ENCODE measurements around the gene KRT31.

The KRT31 gene

DNA sequence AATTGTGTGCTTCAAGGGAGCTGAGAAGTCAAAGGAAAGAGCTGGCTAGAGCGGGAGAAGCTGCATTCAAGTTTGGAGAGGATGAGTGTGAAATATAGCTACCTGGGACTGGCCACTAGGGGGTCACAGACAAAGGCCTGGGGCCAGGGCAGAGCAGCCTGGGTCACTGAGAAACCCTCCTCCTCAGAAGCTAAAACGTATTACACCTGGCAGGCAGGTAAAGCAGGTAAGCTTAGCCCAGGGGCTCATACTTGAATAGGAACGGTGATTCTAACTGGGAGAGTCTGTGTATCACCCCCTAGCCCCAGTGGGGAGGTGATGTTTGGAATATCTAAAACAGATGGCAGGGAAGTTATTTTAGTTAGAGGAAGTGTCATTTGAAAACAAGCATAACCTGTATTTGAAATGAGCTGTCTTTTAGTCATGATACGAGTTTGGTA, 20.2 kb upstream of the KRT31 start:
- Histone ChIP-seq H3K4me3 (ENCODE audit: low read depth, low read length) (no peak overlapping the region), H2AFZ (ENCODE audit: low read length, unreplicated experiment) (no peak overlapping the region), H3K27ac (ENCODE audit: low read depth, low read length) (no peak overlapping the region), H3K36me3 (ENCODE audit: insufficient read depth, low read length) (no peaks in the 10 kb centered on the region), H3K79me2 (ENCODE audit: control insufficient read depth, insufficient read depth, low read length, unreplicated experiment) (no peaks in the 10 kb centered on the region), H3K27me3 (ENCODE audit: insufficient read depth, low read length) (no peaks in the 10 kb centered on the region), H3K4me1 (ENCODE audit: control insufficient read depth, insufficient read depth, low read length, unreplicated experiment) (peaks cover 42% of the 10 kb centered on the region)

DNA sequence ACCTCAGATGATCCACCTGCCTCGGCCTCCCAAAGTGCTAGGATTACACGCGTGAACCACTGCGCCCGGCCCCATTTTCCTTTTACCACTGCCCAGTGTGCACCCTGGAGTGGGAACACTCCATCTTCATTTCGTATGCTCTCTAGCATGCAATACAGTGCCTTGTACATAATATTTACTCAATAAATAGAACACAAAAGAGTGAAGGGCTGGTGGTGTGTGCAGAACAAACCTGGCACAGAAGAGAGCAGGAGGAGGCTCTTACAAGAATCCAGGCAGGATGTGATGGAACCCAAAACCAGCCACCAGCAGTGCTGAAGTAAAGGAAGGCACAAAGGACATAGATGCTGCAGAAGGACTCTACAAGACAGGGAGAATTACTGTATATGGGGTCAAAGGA, 19.7 kb upstream of the KRT31 start:
- Histone ChIP-seq H3K4me1 (ENCODE audit: control insufficient read depth, insufficient read depth, low read length, unreplicated experiment) (peaks cover 42% of the 10 kb centered on the region), H3K27me3 (ENCODE audit: insufficient read depth, low read length) (no peaks in the 10 kb centered on the region), H2AFZ (ENCODE audit: low read length, unreplicated experiment) (no peak overlapping the region), H3K79me2 (ENCODE audit: control insufficient read depth, insufficient read depth, low read length, unreplicated experiment) (no peaks in the 10 kb centered on the region), H3K4me3 (ENCODE audit: low read depth, low read length) (no peak overlapping the region), H3K27ac (ENCODE audit: low read depth, low read length) (no peak overlapping the region), H3K36me3 (ENCODE audit: insufficient read depth, low read length) (no peaks in the 10 kb centered on the region)

DNA sequence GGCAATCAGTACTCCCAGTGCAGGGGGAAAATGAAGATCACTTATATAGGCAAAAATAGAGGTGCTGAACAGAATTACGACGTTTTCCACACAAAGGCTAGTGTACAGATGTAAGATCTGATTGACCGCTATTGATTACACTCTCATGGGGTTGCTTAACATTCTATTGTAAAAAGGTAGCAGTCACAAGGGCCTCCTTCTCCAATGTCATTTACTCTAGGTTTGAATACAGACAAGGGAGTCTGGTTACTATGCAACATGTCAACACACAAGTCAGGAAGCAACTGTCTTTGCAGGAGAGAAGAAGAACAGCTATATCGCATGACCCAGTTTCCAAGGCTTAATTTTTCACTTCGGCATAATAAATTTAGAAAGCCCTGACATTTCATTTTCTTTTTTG, 19.1 kb upstream of the KRT31 start:
- Histone ChIP-seq H3K79me2 (ENCODE audit: control insufficient read depth, insufficient read depth, low read length, unreplicated experiment) (no peaks in the 10 kb centered on the region), H3K4me3 (ENCODE audit: low read depth, low read length) (no peak overlapping the region), H2AFZ (ENCODE audit: low read length, unreplicated experiment) (no peak overlapping the region), H3K4me1 (ENCODE audit: control insufficient read depth, insufficient read depth, low read length, unreplicated experiment) (peaks cover 42% of the 10 kb centered on the region), H3K27ac (ENCODE audit: low read depth, low read length) (no peak overlapping the region), H3K27me3 (ENCODE audit: insufficient read depth, low read length) (no peaks in the 10 kb centered on the region), H3K36me3 (ENCODE audit: insufficient read depth, low read length) (no peaks in the 10 kb centered on the region)

DNA sequence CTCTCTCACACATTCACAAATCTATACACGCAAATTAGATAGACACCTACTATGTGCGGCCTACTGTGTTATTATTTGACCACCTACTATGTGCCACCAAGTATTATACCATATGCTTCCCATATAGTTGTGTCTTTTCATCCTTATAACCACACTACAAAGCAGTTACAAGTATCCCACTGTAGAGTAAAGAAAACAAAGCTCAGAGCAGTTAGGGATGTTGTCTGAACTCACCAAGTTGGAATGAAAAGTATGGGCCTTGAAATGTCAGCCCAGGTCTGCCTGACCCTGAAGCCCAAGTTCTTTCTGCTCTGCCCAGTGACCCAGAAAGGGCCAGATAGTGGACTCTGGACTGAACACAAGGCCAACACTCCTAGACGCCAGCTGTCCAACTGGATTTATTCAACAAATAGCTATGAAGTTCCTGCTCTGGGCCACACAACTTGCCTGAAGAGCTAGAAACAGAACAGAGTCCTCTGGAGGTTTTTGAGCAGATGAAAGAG, 18.5 kb upstream of the KRT31 start:
- Histone ChIP-seq H3K4me1 (ENCODE audit: control insufficient read depth, insufficient read depth, low read length, unreplicated experiment) (peaks cover 37% of the 10 kb centered on the region), H3K27me3 (ENCODE audit: insufficient read depth, low read length) (no peaks in the 10 kb centered on the region), H3K4me3 (ENCODE audit: low read depth, low read length) (no peak overlapping the region), H3K36me3 (ENCODE audit: insufficient read depth, low read length) (no peaks in the 10 kb centered on the region), H2AFZ (ENCODE audit: low read length, unreplicated experiment) (peak overlapping the region; percentile 63), H3K27ac (ENCODE audit: low read depth, low read length) (no peak overlapping the region), H3K79me2 (ENCODE audit: control insufficient read depth, insufficient read depth, low read length, unreplicated experiment) (no peaks in the 10 kb centered on the region)

DNA sequence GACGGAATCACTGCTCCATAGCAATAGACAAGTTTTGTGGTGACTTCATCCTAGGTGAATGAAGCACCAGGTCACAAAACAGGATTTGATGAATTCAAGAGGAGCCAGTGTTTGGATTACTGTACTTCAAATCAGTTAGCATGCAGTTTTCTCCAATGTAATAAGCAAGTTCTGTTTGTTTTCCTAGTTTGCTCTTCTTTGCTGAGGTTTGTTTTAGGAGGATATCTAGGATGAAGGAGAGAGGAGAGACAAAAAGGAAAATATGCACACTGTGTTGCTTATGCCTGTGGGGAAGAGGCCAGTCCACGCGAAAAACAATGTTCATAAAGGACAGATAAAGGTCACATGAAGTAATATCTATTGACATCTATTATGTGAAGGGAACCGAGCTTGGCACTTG, 18.0 kb upstream of the KRT31 start:
- no peaks in the 10 kb centered on the region for H3K27me3 ChIP-seq (ENCODE audit: insufficient read depth, low read length)
- H3K4me3 ChIP-seq (ENCODE audit: low read depth, low read length), result no peak overlapping the region
- H3K79me2 ChIP-seq (ENCODE audit: control insufficient read depth, insufficient read depth, low read length, unreplicated experiment), result no peaks in the 10 kb centered on the region
- H2AFZ ChIP-seq (ENCODE audit: low read length, unreplicated experiment), result no peak overlapping the region
- no peak overlapping the region for H3K27ac ChIP-seq (ENCODE audit: low read depth, low read length)
- H3K4me1 ChIP-seq (ENCODE audit: control insufficient read depth, insufficient read depth, low read length, unreplicated experiment), result peaks cover 32% of the 10 kb centered on the region
- H3K36me3 ChIP-seq (ENCODE audit: insufficient read depth, low read length), result no peaks in the 10 kb centered on the region

DNA sequence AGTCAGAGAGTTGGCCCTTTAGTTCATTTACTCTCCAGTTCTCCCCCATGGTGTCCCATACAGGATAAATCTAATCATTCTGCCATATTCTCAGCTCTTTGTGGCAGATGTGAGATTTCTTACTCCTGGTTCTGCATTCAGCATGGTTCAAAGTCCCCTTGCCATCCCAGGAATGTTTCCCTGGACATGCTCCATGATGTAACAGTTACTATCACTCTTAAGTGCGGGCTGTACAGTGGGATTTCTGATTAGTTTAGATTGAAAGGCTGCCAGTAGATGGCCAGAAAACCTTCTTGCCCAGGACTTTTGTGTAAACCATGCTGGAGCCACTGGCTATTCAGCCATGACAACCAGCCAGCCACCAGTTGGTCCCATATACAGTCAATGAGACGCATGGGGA, 16.6 kb upstream of the KRT31 start:
- no peaks in the 10 kb centered on the region for H3K79me2 ChIP-seq (ENCODE audit: control insufficient read depth, insufficient read depth, low read length, unreplicated experiment)
- no peaks in the 10 kb centered on the region for H3K36me3 ChIP-seq (ENCODE audit: insufficient read depth, low read length)
- no peak overlapping the region for H2AFZ ChIP-seq (ENCODE audit: low read length, unreplicated experiment)
- H3K4me1 ChIP-seq (ENCODE audit: control insufficient read depth, insufficient read depth, low read length, unreplicated experiment), result peaks cover 21% of the 10 kb centered on the region
- no peak overlapping the region for H3K27ac ChIP-seq (ENCODE audit: low read depth, low read length)
- no peak overlapping the region for H3K4me3 ChIP-seq (ENCODE audit: low read depth, low read length)
- H3K27me3 ChIP-seq (ENCODE audit: insufficient read depth, low read length), result no peaks in the 10 kb centered on the region

DNA sequence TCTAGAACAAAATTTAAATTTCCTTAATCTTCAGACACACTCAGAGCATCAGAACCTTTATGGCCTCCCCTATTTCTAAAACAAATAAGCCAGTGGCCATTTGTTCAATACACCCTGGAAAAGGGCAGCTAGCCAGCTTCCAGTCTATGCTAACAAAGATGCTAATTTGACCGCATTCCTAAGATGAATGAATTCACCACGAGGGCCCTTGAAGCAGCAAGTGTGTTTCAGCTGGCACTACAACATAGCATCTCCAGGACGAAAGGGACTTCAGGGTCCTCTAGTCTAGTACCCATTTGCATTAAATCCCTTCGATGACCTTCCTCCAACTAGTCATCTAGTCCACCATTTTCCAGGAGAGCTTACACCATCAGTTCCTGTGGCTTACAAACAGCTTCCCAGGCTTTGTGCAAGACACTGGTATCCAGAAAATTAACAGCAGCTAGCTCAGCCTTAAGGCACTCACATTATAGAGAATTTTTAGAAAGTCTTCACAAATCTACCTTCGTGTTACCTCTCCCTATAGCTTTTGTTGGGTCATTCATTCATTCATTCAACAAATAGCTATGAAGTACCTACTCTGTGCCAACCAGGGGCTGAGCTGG, 16.0 kb upstream of the KRT31 start:
- H3K36me3 ChIP-seq (ENCODE audit: insufficient read depth, low read length), result no peaks in the 10 kb centered on the region
- no peaks in the 10 kb centered on the region for H3K27me3 ChIP-seq (ENCODE audit: insufficient read depth, low read length)
- H3K27ac ChIP-seq (ENCODE audit: low read depth, low read length), result no peak overlapping the region
- H3K4me3 ChIP-seq (ENCODE audit: low read depth, low read length), result no peak overlapping the region
- no peak overlapping the region for H2AFZ ChIP-seq (ENCODE audit: low read length, unreplicated experiment)
- H3K79me2 ChIP-seq (ENCODE audit: control insufficient read depth, insufficient read depth, low read length, unreplicated experiment), result no peaks in the 10 kb centered on the region
- H3K4me1 ChIP-seq (ENCODE audit: control insufficient read depth, insufficient read depth, low read length, unreplicated experiment), result peaks cover 21% of the 10 kb centered on the region

DNA sequence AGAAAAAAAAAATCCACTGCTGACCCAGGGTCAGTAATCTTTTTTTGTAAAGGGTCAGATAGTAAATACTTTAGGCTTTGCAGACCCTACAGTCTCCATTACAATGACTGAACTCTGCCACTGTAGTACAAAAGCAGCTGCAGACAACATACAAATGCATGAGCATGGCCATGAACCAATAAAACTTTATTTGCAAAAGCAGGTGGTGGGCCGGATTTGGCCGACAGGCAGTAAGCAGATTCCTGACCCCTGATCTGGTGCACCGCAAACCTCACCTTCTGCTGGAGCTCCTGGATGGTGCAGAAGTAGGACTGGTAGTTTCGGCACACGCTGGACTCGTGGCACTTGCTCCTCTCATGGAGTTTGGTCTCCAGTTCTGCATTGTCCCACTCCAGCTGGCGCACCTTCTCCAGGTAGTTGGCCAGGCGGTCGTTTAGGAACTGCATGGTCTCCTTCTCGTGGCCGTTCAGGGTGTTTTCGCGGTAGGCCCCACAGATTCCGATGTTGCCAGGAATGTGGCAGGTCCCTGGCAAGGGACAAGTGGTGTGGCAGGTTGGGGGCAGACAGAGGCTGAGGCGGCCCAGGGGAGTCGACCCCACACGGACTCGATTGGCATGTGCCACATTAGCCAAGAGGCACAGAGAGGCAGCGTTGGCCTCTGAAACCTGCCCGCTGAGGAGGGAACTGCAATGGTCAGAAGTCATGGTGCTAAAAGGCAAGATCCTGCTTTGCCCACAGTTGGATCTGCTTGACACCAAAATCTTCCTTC, 13.8 kb upstream of the KRT31 start:
- no peaks in the 10 kb centered on the region for H3K27me3 ChIP-seq (ENCODE audit: insufficient read depth, low read length)
- H3K27ac ChIP-seq (ENCODE audit: low read depth, low read length), result no peak overlapping the region
- H3K36me3 ChIP-seq (ENCODE audit: insufficient read depth, low read length), result no peaks in the 10 kb centered on the region
- no peaks in the 10 kb centered on the region for H3K79me2 ChIP-seq (ENCODE audit: control insufficient read depth, insufficient read depth, low read length, unreplicated experiment)
- H2AFZ ChIP-seq (ENCODE audit: low read length, unreplicated experiment), result no peak overlapping the region
- peaks cover 10% of the 10 kb centered on the region for H3K4me1 ChIP-seq (ENCODE audit: control insufficient read depth, insufficient read depth, low read length, unreplicated experiment)
- H3K4me3 ChIP-seq (ENCODE audit: low read depth, low read length), result no peak overlapping the region

DNA sequence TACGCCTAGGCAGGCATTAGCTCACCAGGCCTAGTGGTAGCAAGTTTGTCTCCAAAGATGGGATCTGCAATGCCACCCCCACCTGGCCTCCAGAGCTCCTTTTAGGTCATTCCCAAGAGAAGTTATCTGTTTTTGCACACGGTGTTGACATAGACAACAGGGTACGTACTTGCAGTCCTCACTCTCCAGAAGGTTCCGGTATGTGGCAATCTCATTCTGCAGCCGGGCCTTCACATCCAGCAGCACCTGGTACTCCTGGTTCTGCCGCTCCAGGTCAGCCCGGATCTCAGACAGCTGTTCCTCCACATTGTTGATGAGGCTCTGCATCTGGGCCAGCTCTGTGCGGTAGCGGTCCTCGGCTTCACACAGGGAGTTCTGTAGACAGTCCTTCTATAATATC, 9.8 kb upstream of the KRT31 start:
- Histone ChIP-seq H3K27me3 (ENCODE audit: insufficient read depth, low read length) (no peaks in the 10 kb centered on the region), H3K36me3 (ENCODE audit: insufficient read depth, low read length) (no peaks in the 10 kb centered on the region), H3K4me1 (ENCODE audit: control insufficient read depth, insufficient read depth, low read length, unreplicated experiment) (peaks cover 30% of the 10 kb centered on the region), H3K4me3 (ENCODE audit: low read depth, low read length) (no peak overlapping the region), H2AFZ (ENCODE audit: low read length, unreplicated experiment) (no peak overlapping the region), H3K27ac (ENCODE audit: low read depth, low read length) (no peak overlapping the region), H3K79me2 (ENCODE audit: control insufficient read depth, insufficient read depth, low read length, unreplicated experiment) (no peaks in the 10 kb centered on the region)

DNA sequence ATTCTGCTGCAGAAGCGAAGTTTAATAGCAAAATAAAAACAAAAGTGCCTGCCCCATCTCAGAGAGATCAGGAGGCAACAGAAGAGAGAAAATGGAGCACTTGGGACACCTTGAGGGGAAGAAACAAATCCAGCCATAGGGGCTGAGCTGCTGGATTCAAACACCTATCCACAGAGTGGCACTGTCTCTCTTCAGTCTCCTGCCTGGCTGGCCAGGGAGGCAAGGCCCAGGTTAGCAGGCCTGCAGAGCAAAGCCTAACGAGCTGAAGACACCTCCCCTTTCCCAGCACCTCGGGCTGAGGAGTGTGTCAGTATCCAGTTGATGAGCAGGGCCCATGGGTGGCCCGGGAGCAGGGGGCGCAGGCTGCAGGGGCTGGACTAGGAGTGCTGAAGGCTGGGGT, 8.8 kb upstream of the KRT31 start:
- H3K27ac ChIP-seq (ENCODE audit: low read depth, low read length), result no peak overlapping the region
- no peaks in the 10 kb centered on the region for H3K79me2 ChIP-seq (ENCODE audit: control insufficient read depth, insufficient read depth, low read length, unreplicated experiment)
- H3K4me1 ChIP-seq (ENCODE audit: control insufficient read depth, insufficient read depth, low read length, unreplicated experiment), result peaks cover 35% of the 10 kb centered on the region
- H3K36me3 ChIP-seq (ENCODE audit: insufficient read depth, low read length), result no peaks in the 10 kb centered on the region
- H3K27me3 ChIP-seq (ENCODE audit: insufficient read depth, low read length), result no peaks in the 10 kb centered on the region
- H2AFZ ChIP-seq (ENCODE audit: low read length, unreplicated experiment), result no peak overlapping the region
- H3K4me3 ChIP-seq (ENCODE audit: low read depth, low read length), result no peak overlapping the region

All from ACC112 (cell line).